ENCODE data around the gene STAC3. TPM values are rescaled to one million over a fixed set of nuclear protein-coding genes. Genes with fewer than 3 reads are reported as not detected.
A peak's percentile ranks its signal among the peaks of the same experiment; 100 is the strongest.

Gene STAC3
- polyA plus RNA-seq, 1 experiment, result 0.48 TPM

GRCh38 chr12:57224973-57225679 is 25.9 kb downstream of the STAC3 start:
- Histone ChIP-seq H3K27me3 (ENCODE audit: control insufficient read depth, insufficient read depth, low read length) (peaks cover 7% of the 10 kb centered on the region), H3K36me3 (ENCODE audit: control insufficient read depth, insufficient read depth, low read length) (no peaks in the 10 kb centered on the region), H3K4me3 (ENCODE audit: low read depth, low read length) (no peak overlapping the region)
- CTCF ChIA-PET, result interaction anchor here (0.6 to 12.2 kb wide), 4 partner anchors 11 to 28 kb away, joined by 3 to 235 read pairs (median 78); a partner anchor contains a TSS
- POLR2A ChIA-PET, result no interaction called here
- DNase-seq (ENCODE audit: low read depth), result no peak
- peak; percentile 13; the same call in 1 of the 2 replicates for TF ChIP-seq CTCF (IDR thresholded peaks at IDR 0.05; ENCODE audit: insufficient read depth, low read depth, low read length)

DNA sequence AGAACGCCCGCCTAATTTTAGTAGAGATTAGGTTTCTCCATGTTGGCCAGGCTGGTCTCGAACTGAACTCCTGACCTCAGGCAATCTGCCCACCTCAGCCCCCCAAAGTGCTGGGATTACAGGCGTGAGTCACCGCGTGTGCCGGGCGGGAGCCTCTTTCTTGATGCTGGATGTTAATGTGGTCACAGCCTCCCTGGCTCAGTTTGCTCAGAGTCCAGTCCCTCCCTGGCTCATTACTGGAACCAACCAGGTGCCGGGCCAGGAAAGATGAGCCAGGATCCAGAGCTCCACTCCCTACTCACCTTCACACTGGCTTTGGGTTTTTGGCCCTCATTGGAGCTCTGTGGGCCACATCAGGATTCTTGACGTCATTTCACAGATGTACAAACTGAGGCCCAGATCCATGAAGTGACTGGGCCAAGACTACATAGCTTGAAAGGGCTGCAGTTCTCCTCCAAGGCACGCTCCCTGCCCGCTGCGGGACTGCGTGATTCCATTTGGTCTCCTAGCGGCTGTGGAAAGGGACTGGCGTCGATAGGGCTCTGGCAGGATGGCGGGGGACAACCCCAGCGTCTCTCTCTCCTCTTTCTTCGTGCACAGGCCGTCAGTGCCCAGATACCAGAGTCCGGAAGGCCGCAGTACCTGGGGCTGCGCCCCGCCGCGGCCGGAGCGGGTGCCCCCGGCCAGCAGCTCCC is 26.6 kb downstream of the STAC3 start:
- ChIA-PET CTCF (interaction anchor here (0.6 to 12.2 kb wide), 3 partner anchors 10 to 28 kb away, joined by 3 to 235 read pairs (median 22); a partner anchor contains a TSS), POLR2A (no interaction called here)
- DNase-seq (ENCODE audit: low read depth), result no peak
- Histone ChIP-seq H3K27me3 (ENCODE audit: control insufficient read depth, insufficient read depth, low read length) (peaks cover 11% of the 10 kb centered on the region), H3K4me3 (ENCODE audit: low read depth, low read length) (no peak overlapping the region), H3K36me3 (ENCODE audit: control insufficient read depth, insufficient read depth, low read length) (no peaks in the 10 kb centered on the region)
- TF ChIP-seq CTCF (IDR thresholded peaks at IDR 0.05; ENCODE audit: insufficient read depth, low read depth, low read length), result no peak

DNA sequence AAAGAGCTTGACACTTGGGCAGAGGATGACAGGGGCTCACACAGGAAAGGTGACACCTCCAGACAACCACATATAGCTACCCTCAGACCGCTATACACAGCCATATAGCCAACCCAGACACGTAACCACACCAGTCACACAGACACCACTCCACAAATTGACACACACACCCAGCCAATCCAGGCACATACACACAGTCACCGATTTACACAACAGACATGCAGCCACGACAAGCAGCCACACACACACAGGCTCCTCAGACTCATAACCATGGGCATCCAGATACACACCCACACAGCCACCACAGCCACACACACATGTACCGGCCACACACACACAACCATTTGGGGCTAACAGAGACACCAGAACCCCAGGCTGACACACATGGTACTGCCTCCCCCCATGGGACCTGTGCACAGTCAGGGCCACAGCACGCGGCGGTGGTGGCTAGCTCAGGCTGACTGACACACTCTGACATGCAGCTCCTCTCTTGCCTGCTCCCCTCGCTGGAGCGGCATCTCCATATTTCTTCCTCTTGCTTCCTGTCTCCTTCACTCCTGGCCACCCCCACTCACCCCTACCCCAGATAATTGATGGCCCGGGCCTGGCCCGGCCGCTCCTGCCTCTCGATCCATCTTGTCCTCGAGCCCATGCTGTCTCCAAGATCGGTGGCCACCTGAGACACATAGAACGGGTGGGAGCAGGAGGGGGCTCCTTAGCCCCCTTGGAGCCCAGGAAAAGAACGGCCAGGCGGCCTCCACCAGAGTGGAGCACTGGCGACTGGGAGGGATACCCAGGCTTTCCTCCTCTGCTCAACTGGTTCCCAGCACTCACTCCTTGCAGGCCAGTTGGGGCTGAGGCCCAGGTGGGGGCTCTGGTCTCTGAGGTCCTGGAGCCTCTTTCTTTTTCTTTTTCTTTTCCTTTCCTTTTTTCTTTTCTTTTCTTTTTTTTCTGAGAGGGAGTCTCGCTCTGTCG is 27.5 kb downstream of the STAC3 start:
- no peak for DNase-seq (ENCODE audit: low read depth)
- Histone ChIP-seq H3K4me3 (ENCODE audit: low read depth, low read length) (no peak overlapping the region), H3K36me3 (ENCODE audit: control insufficient read depth, insufficient read depth, low read length) (no peaks in the 10 kb centered on the region), H3K27me3 (ENCODE audit: control insufficient read depth, insufficient read depth, low read length) (peaks cover 11% of the 10 kb centered on the region)
- CTCF ChIA-PET, result interaction anchor here (3.1 to 12.2 kb wide), 2 partner anchors 9 to 18 kb away, joined by 22 to 235 read pairs; a partner anchor contains a TSS
- TF ChIP-seq CTCF (IDR thresholded peaks at IDR 0.05; ENCODE audit: insufficient read depth, low read depth, low read length), result no peak
- POLR2A ChIA-PET, result no interaction called here

DNA sequence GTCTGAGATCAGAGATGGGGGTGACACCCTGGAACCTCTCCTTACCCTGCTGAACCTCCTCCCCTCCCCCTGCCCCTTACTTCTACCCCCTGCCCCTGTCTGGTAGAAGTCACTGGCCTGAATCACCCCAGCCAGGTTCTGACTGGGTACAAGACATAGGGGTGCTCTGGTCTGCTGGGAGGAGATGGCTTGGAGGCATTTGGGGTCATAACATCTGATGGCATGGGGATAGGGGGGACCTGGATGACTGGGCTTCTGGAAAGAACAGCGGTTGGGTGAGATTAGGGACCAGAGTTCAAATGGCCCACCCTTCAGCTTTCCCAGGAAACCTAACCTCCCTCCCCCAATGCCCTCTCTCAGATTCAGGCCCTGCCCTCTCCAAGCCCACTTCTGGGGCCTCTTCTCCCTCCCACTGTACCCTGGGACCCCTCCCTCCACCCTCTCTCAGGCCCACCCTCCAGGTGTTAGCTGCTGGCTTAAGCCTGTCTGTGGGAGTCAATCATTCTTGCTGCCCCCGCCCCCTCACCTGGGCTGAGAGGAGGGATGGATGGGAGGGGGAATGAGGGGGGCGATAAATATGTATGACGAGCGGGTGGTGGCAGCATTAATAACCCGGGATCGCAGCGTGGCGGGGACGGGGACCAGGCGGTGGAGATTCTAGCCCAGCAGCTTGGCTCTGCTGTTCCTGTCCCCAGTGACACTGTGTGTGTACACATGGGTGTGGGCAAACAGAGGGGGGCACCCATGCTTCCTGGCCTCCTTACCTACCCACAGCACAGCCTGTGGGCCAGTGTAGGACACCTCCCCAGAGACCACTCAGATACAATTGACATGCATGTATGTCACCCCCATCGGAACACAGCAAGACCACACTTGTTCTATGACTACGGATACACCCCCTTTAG is 28.4 kb downstream of the STAC3 start:
- TF ChIP-seq CTCF (IDR thresholded peaks at IDR 0.05; ENCODE audit: insufficient read depth, low read depth, low read length), result no peak
- no peaks in the 10 kb centered on the region for H3K36me3 ChIP-seq (ENCODE audit: control insufficient read depth, insufficient read depth, low read length)
- CTCF ChIA-PET, result interaction anchor here (0.7 to 12.2 kb wide), 3 partner anchors 8 to 235 kb away, joined by 3 to 235 read pairs (median 22); a partner anchor contains a TSS
- POLR2A ChIA-PET, result interaction anchor here (0.5 kb wide), 1 partner anchor 95 kb away, joined by 4 read pairs; the partner anchor contains the start of gene LRP1
- peaks cover 14% of the 10 kb centered on the region for H3K27me3 ChIP-seq (ENCODE audit: control insufficient read depth, insufficient read depth, low read length)
- no peak for DNase-seq (ENCODE audit: low read depth)
- no peak overlapping the region for H3K4me3 ChIP-seq (ENCODE audit: low read depth, low read length)
